GM21723 (cell line): ENCODE data around the gene GALNTL6.

Experiments
- ATAC-seq: cut with Tn5 transposase; IDR thresholded peaks from one replicate; pipeline ENCODE4 v1.9.1; 2021; ENCODE audit warnings: mild to moderate bottlenecking, moderate library complexity; ENCODE audit not compliant: unreplicated experiment

The GALNTL6 gene

GRCh38 chr4:171985129-171985528 is 171.9 kb downstream of the GALNTL6 start:
- ATAC-seq: no peak

- ATAC-seq: no peak
These were observed 180.0 kb downstream of the GALNTL6 start for GRCh38 chr4:171993247-171993646.

GRCh38 chr4:172007889-172008288 is 194.7 kb downstream of the GALNTL6 start:
- no peak for ATAC-seq

GRCh38 chr4:172009446-172010230 is 196.4 kb downstream of the GALNTL6 start:
- no peak for ATAC-seq

- ATAC-seq: no peak
These were observed 198.0 kb downstream of the GALNTL6 start for GRCh38 chr4:172011196-172011595.

- no peak for ATAC-seq
These were observed 205.2 kb downstream of the GALNTL6 start for GRCh38 chr4:172018358-172018757.

GRCh38 chr4:172035562-172035961 is 222.4 kb downstream of the GALNTL6 start:
- ATAC-seq: no peak

GRCh38 chr4:172040766-172041165 is 227.6 kb downstream of the GALNTL6 start:
- ATAC-seq: no peak

GRCh38 chr4:172042714-172043114 is 229.5 kb downstream of the GALNTL6 start:
- ATAC-seq: no peak

- no peak for ATAC-seq
These were observed 232.8 kb downstream of the GALNTL6 start for GRCh38 chr4:172045981-172046380.

GRCh38 chr4:172048666-172049065 is 235.5 kb downstream of the GALNTL6 start:
- no peak for ATAC-seq

GRCh38 chr4:172050911-172051310 is 237.7 kb downstream of the GALNTL6 start:
- no peak for ATAC-seq

- ATAC-seq: peak; percentile 86
These were observed 241.8 kb downstream of the GALNTL6 start for GRCh38 chr4:172055046-172055445.

- ATAC-seq: no peak
These were observed 242.3 kb downstream of the GALNTL6 start for GRCh38 chr4:172055498-172055897.

GRCh38 chr4:172061204-172061603 is 248.0 kb downstream of the GALNTL6 start:
- ATAC-seq: peak; percentile 70

- ATAC-seq: no peak
These were observed 255.3 kb downstream of the GALNTL6 start for GRCh38 chr4:172068506-172068905.

GRCh38 chr4:172073590-172073989 is 260.4 kb downstream of the GALNTL6 start:
- ATAC-seq: no peak

GRCh38 chr4:172083272-172083671 is 270.1 kb downstream of the GALNTL6 start:
- no peak for ATAC-seq

GRCh38 chr4:172088556-172088955 is 275.4 kb downstream of the GALNTL6 start:
- no peak for ATAC-seq

GRCh38 chr4:172095161-172095560 is 282.0 kb downstream of the GALNTL6 start:
- no peak for ATAC-seq

GRCh38 chr4:172096786-172097185 is 283.6 kb downstream of the GALNTL6 start:
- no peak for ATAC-seq

GRCh38 chr4:172099376-172099775 is 286.2 kb downstream of the GALNTL6 start:
- ATAC-seq: no peak

- no peak for ATAC-seq
These were observed 290.3 kb downstream of the GALNTL6 start for GRCh38 chr4:172103456-172103855.
